ENCODE measurements around the gene CGREF1.

DNA sequence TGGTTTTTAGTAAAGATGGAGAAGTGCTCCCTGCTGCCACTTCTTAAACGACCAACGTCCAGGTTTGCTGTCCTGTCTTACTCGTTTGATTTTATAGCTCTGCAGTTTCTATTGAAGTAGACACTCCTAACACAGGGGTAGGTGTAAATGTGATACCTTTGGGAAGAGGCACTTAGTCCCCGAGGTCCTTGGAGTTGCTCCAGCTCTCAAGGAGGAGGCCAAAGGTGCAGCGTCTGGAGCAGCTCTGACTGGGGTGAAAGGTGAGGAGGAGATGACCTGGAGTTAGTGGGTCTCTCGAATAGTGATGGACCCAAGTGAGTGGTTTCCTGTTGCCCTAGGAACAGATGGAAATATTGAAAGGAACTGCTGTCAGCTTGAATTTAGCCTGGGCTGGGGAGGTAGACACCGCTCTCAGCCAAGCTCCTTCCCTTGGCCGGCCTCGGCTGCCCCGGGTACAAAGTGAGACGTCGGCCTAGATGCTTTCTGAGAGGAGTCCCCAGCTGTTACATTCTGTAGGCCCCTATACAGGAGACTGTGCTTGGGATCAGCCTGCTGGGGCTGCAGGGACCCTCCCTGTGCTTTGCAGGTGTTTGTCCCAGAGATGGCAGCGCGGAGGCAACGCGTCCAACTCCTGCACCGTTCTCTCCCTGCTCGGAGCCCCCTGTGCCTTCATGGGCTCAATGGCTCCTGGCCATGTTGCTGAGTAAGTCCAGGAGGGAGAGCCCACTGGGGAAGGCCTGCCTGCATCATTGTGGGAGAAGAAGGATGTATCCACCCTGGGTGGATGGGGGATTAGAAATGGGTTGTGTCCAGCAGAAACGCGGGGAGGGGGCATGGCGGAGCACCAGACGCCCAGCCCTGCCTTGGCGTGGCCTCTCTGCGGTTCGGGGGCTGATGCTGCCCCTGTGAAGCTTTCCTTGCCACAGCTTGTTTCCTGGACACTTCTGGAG, 26.9 kb downstream of the CGREF1 start:
- TF ChIP-seq, protein P1, sequence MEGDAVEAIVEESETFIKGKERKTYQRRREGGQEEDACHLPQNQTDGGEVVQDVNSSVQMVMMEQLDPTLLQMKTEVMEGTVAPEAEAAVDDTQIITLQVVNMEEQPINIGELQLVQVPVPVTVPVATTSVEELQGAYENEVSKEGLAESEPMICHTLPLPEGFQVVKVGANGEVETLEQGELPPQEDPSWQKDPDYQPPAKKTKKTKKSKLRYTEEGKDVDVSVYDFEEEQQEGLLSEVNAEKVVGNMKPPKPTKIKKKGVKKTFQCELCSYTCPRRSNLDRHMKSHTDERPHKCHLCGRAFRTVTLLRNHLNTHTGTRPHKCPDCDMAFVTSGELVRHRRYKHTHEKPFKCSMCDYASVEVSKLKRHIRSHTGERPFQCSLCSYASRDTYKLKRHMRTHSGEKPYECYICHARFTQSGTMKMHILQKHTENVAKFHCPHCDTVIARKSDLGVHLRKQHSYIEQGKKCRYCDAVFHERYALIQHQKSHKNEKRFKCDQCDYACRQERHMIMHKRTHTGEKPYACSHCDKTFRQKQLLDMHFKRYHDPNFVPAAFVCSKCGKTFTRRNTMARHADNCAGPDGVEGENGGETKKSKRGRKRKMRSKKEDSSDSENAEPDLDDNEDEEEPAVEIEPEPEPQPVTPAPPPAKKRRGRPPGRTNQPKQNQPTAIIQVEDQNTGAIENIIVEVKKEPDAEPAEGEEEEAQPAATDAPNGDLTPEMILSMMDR (IDR thresholded peaks at IDR 0.05): no peak
- TF ChIP-seq POLR2A (IDR thresholded peaks at IDR 0.05): no peak
